Raji (cell line): ENCODE data around the gene RGS5.

Experiments used
- POLR2A ChIP-seq: IDR thresholded peaks from 2 replicates; pipeline ENCODE4 v1.6.1; 2011; ENCODE audit warnings: low read depth, low read length, control low read depth; ENCODE audit not compliant: insufficient read depth

Gene RGS5

GRCh38 chr1:163202833-163203451 lies at the start of gene RGS5:
TSS of gene RGS5 (minus strand) at chr1:163202916. CDS start at chr1:163202835, 81 bp downstream.
- no peak for TF ChIP-seq POLR2A

- no peak for TF ChIP-seq POLR2A
Observed at GRCh38 chr1:163250382-163250974, 47.8 kb upstream of the RGS5 start.

GRCh38 chr1:163248064-163248463 lies 45.3 kb upstream of the RGS5 start:
- no peak for TF ChIP-seq POLR2A

GRCh38 chr1:163241746-163242145 lies 39.0 kb upstream of the RGS5 start:
- TF ChIP-seq POLR2A: no peak

GRCh38 chr1:163240705-163241104 lies 38.0 kb upstream of the RGS5 start:
- TF ChIP-seq POLR2A: no peak

- TF ChIP-seq POLR2A: no peak
Observed at GRCh38 chr1:163231385-163231784, 28.7 kb upstream of the RGS5 start.

- TF ChIP-seq POLR2A: no peak
Observed at GRCh38 chr1:163230827-163231226, 28.1 kb upstream of the RGS5 start.

GRCh38 chr1:163227126-163227525 lies 24.4 kb upstream of the RGS5 start:
- TF ChIP-seq POLR2A: no peak

GRCh38 chr1:163213626-163214025 lies 10.9 kb upstream of the RGS5 start:
- TF ChIP-seq POLR2A: no peak

GRCh38 chr1:163211667-163212066 lies 9.0 kb upstream of the RGS5 start:
- TF ChIP-seq POLR2A: no peak

- TF ChIP-seq POLR2A: no peak
Observed at GRCh38 chr1:163205513-163205912, 2.8 kb upstream of the RGS5 start.

GRCh38 chr1:163203561-163203960 lies 845 bp upstream of the RGS5 start:
- TF ChIP-seq POLR2A: no peak

- no peak for TF ChIP-seq POLR2A
Observed at GRCh38 chr1:163201906-163202305, 810 bp downstream of the RGS5 start.

- no peak for TF ChIP-seq POLR2A
Observed at GRCh38 chr1:163197022-163197421, 5.7 kb downstream of the RGS5 start.

- TF ChIP-seq POLR2A: no peak
Observed at GRCh38 chr1:163196449-163196787, 6.3 kb downstream of the RGS5 start.

GRCh38 chr1:163195728-163196448 lies 6.8 kb downstream of the RGS5 start:
- TF ChIP-seq POLR2A: no peak
